ENCODE data around the gene RBM33.

Gene RBM33

DNA sequence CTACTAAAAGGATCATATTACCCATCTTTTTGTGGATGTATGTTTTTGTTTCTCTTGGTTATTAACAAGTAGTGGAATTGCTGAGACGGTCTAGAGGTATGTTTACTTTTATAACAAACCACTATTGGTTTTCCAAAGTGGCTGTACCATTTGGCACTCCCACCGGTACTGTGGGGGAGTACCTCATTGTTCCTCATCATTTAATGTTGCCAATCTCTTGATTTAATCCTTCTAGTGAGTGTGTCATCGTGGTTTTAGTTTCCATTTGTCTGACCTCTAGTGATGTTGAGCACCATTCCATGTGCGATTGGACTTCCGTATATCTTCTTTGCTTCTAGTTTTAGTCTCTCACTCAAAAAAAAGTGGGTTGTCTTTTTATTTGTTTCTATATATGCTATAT lies 50.4 kb downstream of the RBM33 start:
- Histone ChIP-seq H3K36me3 (ENCODE audit: control insufficient read depth in 2 of 2, insufficient read depth in 1 of 2, low read length in 2 of 2) (peaks cover 0 to 5% of the 10 kb centered on the region in 2 experiments; a peak in 1 of 3 replicates), H3K4me3 (ENCODE audit: low read depth, low read length) (no peak overlapping the region), H3K4me1 (ENCODE audit: control insufficient read depth, insufficient read depth, low read length) (peaks cover 5% of the 10 kb centered on the region; the same call in 1 of the 2 replicates), H3K27ac (ENCODE audit: extremely low read depth, low read depth, low read length) (no peak overlapping the region), H3K9me3 (ENCODE audit: control insufficient read depth, insufficient read depth, low read depth, low read length) (no peaks in the 10 kb centered on the region)
- ChIA-PET POLR2A (no interaction called here), CTCF (no interaction called here)
- peak; percentile 65 for TF ChIP-seq OSR2 (tag by site-specific recombination; IDR thresholded peaks at IDR 0.05)
- TF ChIP-seq, protein P1, sequence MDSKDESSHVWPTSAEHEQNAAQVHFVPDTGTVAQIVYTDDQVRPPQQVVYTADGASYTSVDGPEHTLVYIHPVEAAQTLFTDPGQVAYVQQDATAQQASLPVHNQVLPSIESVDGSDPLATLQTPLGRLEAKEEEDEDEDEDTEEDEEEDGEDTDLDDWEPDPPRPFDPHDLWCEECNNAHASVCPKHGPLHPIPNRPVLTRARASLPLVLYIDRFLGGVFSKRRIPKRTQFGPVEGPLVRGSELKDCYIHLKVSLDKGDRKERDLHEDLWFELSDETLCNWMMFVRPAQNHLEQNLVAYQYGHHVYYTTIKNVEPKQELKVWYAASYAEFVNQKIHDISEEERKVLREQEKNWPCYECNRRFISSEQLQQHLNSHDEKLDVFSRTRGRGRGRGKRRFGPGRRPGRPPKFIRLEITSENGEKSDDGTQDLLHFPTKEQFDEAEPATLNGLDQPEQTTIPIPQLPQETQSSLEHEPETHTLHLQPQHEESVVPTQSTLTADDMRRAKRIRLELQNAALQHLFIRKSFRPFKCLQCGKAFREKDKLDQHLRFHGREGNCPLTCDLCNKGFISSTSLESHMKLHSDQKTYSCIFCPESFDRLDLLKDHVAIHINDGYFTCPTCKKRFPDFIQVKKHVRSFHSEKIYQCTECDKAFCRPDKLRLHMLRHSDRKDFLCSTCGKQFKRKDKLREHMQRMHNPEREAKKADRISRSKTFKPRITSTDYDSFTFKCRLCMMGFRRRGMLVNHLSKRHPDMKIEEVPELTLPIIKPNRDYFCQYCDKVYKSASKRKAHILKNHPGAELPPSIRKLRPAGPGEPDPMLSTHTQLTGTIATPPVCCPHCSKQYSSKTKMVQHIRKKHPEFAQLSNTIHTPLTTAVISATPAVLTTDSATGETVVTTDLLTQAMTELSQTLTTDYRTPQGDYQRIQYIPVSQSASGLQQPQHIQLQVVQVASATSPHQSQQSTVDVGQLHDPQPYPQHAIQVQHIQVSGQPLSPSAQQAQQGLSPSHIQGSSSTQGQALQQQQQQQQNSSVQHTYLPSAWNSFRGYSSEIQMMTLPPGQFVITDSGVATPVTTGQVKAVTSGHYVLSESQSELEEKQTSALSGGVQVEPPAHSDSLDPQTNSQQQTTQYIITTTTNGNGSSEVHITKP (tag by site-specific recombination; IDR thresholded peaks at IDR 0.05) = peak; percentile 77
- peak; percentile 14; the same call in 1 of the 2 replicates for TF ChIP-seq FEZF1 (tag by site-specific recombination; IDR thresholded peaks at IDR 0.05)
- no peak for TF ChIP-seq ZNF624 (tag by site-specific recombination; IDR thresholded peaks at IDR 0.05)
- no peak for TF ChIP-seq ZNF626 (tag by site-specific recombination; IDR thresholded peaks at IDR 0.05)
- TF ChIP-seq, protein P2, sequence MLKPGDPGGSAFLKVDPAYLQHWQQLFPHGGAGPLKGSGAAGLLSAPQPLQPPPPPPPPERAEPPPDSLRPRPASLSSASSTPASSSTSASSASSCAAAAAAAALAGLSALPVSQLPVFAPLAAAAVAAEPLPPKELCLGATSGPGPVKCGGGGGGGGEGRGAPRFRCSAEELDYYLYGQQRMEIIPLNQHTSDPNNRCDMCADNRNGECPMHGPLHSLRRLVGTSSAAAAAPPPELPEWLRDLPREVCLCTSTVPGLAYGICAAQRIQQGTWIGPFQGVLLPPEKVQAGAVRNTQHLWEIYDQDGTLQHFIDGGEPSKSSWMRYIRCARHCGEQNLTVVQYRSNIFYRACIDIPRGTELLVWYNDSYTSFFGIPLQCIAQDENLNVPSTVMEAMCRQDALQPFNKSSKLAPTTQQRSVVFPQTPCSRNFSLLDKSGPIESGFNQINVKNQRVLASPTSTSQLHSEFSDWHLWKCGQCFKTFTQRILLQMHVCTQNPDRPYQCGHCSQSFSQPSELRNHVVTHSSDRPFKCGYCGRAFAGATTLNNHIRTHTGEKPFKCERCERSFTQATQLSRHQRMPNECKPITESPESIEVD (tag by site-specific recombination; IDR thresholded peaks at IDR 0.05) = peak; percentile 38; the same call in 1 of the 2 replicates
- TF ChIP-seq ZFHX2 (tag by site-specific recombination; conservative IDR thresholded peaks at IDR 0.05) = peak; percentile 31
- 0 out of 2 replicates have a peak, but pooled peaks have one; percentile 6 for TF ChIP-seq ZNF2 (tag by site-specific recombination; IDR thresholded peaks at IDR 0.05)

DNA sequence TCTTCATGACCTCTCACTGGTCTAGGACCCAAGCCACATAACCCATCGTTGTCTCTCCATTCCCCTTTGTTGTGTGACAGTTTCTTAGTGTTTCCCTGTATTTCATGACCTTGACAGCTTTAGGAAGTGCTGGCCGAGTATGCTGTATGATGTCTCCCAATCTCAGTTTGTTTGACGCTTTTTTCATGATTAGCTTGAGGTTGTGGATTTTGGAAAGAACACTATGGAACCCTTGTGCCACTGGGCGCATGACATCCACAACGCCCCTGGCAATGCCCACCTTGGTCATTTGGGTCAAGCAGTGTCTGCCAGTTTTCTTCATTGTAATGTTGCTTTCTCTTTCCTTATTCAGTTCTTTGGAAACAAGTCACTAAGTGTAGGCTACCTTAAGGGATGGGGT lies 52.3 kb downstream of the RBM33 start:
- H3K4me1 ChIP-seq (ENCODE audit: control insufficient read depth, insufficient read depth, low read length) = peaks cover 5% of the 10 kb centered on the region; the same call in 1 of the 2 replicates

More for the DNA sequence above, 52.3 kb downstream of the RBM33 start:
- POLR2A ChIA-PET = no interaction called here
- Histone ChIP-seq H3K9me3 (ENCODE audit: control insufficient read depth, insufficient read depth, low read depth, low read length) (no peaks in the 10 kb centered on the region), H3K4me3 (ENCODE audit: low read depth, low read length) (no peak overlapping the region), H3K36me3 (ENCODE audit: control insufficient read depth in 2 of 2, insufficient read depth in 1 of 2, low read length in 2 of 2) (peaks cover 2 to 17% of the 10 kb centered on the region in 2 experiments; a peak in 2 of 3 replicates), H3K27ac (ENCODE audit: extremely low read depth, low read depth, low read length) (no peak overlapping the region)
- CTCF ChIA-PET = no interaction called here
- no peak for TF ChIP-seq ZNF837 (tag by site-specific recombination; IDR thresholded peaks at IDR 0.05)
- TF ChIP-seq, protein P3, sequence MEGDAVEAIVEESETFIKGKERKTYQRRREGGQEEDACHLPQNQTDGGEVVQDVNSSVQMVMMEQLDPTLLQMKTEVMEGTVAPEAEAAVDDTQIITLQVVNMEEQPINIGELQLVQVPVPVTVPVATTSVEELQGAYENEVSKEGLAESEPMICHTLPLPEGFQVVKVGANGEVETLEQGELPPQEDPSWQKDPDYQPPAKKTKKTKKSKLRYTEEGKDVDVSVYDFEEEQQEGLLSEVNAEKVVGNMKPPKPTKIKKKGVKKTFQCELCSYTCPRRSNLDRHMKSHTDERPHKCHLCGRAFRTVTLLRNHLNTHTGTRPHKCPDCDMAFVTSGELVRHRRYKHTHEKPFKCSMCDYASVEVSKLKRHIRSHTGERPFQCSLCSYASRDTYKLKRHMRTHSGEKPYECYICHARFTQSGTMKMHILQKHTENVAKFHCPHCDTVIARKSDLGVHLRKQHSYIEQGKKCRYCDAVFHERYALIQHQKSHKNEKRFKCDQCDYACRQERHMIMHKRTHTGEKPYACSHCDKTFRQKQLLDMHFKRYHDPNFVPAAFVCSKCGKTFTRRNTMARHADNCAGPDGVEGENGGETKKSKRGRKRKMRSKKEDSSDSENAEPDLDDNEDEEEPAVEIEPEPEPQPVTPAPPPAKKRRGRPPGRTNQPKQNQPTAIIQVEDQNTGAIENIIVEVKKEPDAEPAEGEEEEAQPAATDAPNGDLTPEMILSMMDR (tag by site-specific recombination; IDR thresholded peaks at IDR 0.05) = no peak
- TF ChIP-seq ZFP41 (tag by site-specific recombination; IDR thresholded peaks at IDR 0.05; ENCODE audit: borderline replicate concordance) = no peak
- TF ChIP-seq, protein P4, sequence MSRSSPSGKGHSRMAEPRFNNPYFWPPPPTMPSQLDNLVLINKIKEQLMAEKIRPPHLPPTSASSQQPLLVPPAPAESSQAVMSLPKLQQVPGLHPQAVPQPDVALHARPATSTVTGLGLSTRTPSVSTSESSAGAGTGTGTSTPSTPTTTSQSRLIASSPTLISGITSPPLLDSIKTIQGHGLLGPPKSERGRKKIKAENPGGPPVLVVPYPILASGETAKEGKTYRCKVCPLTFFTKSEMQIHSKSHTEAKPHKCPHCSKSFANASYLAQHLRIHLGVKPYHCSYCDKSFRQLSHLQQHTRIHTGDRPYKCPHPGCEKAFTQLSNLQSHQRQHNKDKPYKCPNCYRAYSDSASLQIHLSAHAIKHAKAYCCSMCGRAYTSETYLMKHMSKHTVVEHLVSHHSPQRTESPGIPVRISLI (tag by site-specific recombination; IDR thresholded peaks at IDR 0.05) = no peak
- TF ChIP-seq, protein P5, sequence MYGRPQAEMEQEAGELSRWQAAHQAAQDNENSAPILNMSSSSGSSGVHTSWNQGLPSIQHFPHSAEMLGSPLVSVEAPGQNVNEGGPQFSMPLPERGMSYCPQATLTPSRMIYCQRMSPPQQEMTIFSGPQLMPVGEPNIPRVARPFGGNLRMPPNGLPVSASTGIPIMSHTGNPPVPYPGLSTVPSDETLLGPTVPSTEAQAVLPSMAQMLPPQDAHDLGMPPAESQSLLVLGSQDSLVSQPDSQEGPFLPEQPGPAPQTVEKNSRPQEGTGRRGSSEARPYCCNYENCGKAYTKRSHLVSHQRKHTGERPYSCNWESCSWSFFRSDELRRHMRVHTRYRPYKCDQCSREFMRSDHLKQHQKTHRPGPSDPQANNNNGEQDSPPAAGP (tag by site-specific recombination; IDR thresholded peaks at IDR 0.05) = no peak
- TF ChIP-seq ZFP69B (tag by site-specific recombination; IDR thresholded peaks at IDR 0.05) = no peak
- no peak for TF ChIP-seq GFI1B (tag by site-specific recombination; IDR thresholded peaks at IDR 0.05)
- TF ChIP-seq ZNF140 (tag by site-specific recombination; IDR thresholded peaks at IDR 0.05) = no peak
- no peak for TF ChIP-seq ZNF561 (tag by site-specific recombination; IDR thresholded peaks at IDR 0.05; ENCODE audit: borderline replicate concordance)
- no peak for TF ChIP-seq ZNF404 (tag by site-specific recombination; IDR thresholded peaks at IDR 0.05)
- TF ChIP-seq ZNF510 (tag by site-specific recombination; IDR thresholded peaks at IDR 0.05; ENCODE audit: insufficient replicate concordance) = no peak
- TF ChIP-seq ZNF623 (tag by site-specific recombination; IDR thresholded peaks at IDR 0.05) = no peak
- TF ChIP-seq KLF9 (tag by site-specific recombination; IDR thresholded peaks at IDR 0.05; ENCODE audit: low read depth) = no peak
- TF ChIP-seq ZBTB48 (tag by site-specific recombination; IDR thresholded peaks at IDR 0.05) = no peak
- no peak for TF ChIP-seq TCF7L2 (IDR thresholded peaks at IDR 0.05; ENCODE audit: borderline replicate concordance, low read depth, low read length)
- TF ChIP-seq ZBTB7A (tag by site-specific recombination; IDR thresholded peaks at IDR 0.05; ENCODE audit: low read depth) = no peak
- TF ChIP-seq ZNF658 (tag by site-specific recombination; IDR thresholded peaks at IDR 0.05) = no peak
- TF ChIP-seq ZNF23 (tag by site-specific recombination; IDR thresholded peaks at IDR 0.05; ENCODE audit: borderline replicate concordance) = no peak
- TF ChIP-seq ZNF248 (tag by site-specific recombination; IDR thresholded peaks at IDR 0.05) = no peak
- TF ChIP-seq SP7 (tag by site-specific recombination; IDR thresholded peaks at IDR 0.05) = no peak
